ENCODE measurements around the gene AGAP3.
A peak's percentile ranks its signal among the peaks of the same experiment; 100 is the strongest.

AGAP3 gene

GRCh38 chr7:151074817-151075661 lies 11.2 kb upstream of the AGAP3 start:
- DNase-seq, result no peak

GRCh38 chr7:151075662-151075971 lies 10.7 kb upstream of the AGAP3 start:
- no peak for DNase-seq

GRCh38 chr7:151075978-151076426 lies 10.3 kb upstream of the AGAP3 start:
- no peak for DNase-seq

- DNase-seq, result no peak
These were observed 9.2 kb upstream of the AGAP3 start for GRCh38 chr7:151076863-151077704.

- DNase-seq, result no peak
These were observed 8.5 kb upstream of the AGAP3 start for GRCh38 chr7:151077705-151078232.

- peak; percentile 38 for DNase-seq
These were observed 7.8 kb upstream of the AGAP3 start for GRCh38 chr7:151078233-151079040.

GRCh38 chr7:151079199-151079910 lies 6.9 kb upstream of the AGAP3 start:
- no peak for DNase-seq

GRCh38 chr7:151080067-151080521 lies 6.2 kb upstream of the AGAP3 start:
- peak; percentile 60 for DNase-seq

- DNase-seq, result peak; percentile 95
These were observed 5.6 kb upstream of the AGAP3 start, which contains the start of gene FASTK for GRCh38 chr7:151080522-151081169. FASTK (minus strand) TSS chr7:151080809; CDS start chr7:151080766, 43 bp downstream.

GRCh38 chr7:151081170-151082101 lies 4.8 kb upstream of the AGAP3 start:
- DNase-seq, result peak; percentile 45

- DNase-seq, result no peak
These were observed 3.9 kb upstream of the AGAP3 start for GRCh38 chr7:151082141-151083070.

GRCh38 chr7:151083071-151083823 lies 3.0 kb upstream of the AGAP3 start, which contains the start of gene TMUB1:
TMUB1 (minus strand) TSS chr7:151083493; CDS start chr7:151082563, 930 bp downstream.
- peak; percentile 85 for DNase-seq

- peak; percentile 26 for DNase-seq
These were observed 2.5 kb upstream of the AGAP3 start for GRCh38 chr7:151083824-151084160.

GRCh38 chr7:151085329-151085690 lies 965 bp upstream of the AGAP3 start:
- no peak for DNase-seq

GRCh38 chr7:151086802-151087244 lies 548 bp downstream of the AGAP3 start:
- no peak for DNase-seq

GRCh38 chr7:151087245-151088018 lies 1.2 kb downstream of the AGAP3 start:
- peak; percentile 80 for DNase-seq

Data from eye (tissue), 1 donor.